Natural killer cell (primary cell): ENCODE results near the gene GLYATL1B. TPM values are rescaled to one million over a fixed set of nuclear protein-coding genes. Genes with fewer than 3 reads are reported as not detected.

ENCODE experiments used
- ATAC-seq, 3 donors: fragments of 150-1000 bp in 2 of 3; fragments of 200-7000 bp in 1 of 3; cut with Tn5 transposase; 1 replicate in 1 of 3; 2 replicates in 2 of 3; pipeline ENCODE4 v1.10.0; 2021; ENCODE audit warnings: mild to moderate bottlenecking in 2 of 3, moderate library complexity in 2 of 3
- DNase-seq, 2 donors: peaks; one replicate each; pipeline versions ENCODE4 v3.0.0 to v3.0.0-alpha.2; 2013 to 2021; ENCODE audit warnings: mixed read lengths in 1 of 2
- H3K27ac ChIP-seq: one replicate; pipeline ENCODE4 v1.5.1; 2013; ENCODE audit warnings: mild to moderate bottlenecking, low read length
- H3K27me3 ChIP-seq: one replicate; pipeline ENCODE4 v1.6.1; 2013; ENCODE audit warnings: low read length; ENCODE audit not compliant: control insufficient read depth, insufficient read depth
- H3K36me3 ChIP-seq: one replicate; pipeline ENCODE4 v1.6.1; 2013; ENCODE audit warnings: low read length; ENCODE audit not compliant: control insufficient read depth, insufficient read depth
- H3K4me1 ChIP-seq: one replicate; pipeline ENCODE4 v1.6.1; 2013; ENCODE audit warnings: low read length; ENCODE audit not compliant: control insufficient read depth, insufficient read depth
- H3K4me3 ChIP-seq: one replicate; pipeline ENCODE4 v1.5.1; 2013; ENCODE audit warnings: low read length
- H3K9me3 ChIP-seq: one replicate; pipeline ENCODE4 v1.6.1; 2013; ENCODE audit warnings: low read length; ENCODE audit not compliant: control insufficient read depth, insufficient read depth
- H3K27ac Mint-ChIP-seq, 2 donors: one replicate each; pipeline ENCODE4 v1.8.0; 2022; ENCODE audit warnings: mild to moderate bottlenecking in 2 of 2, mixed read lengths in 2 of 2, moderate library complexity in 1 of 2
- H3K27me3 Mint-ChIP-seq, 2 donors: one replicate each; pipeline ENCODE4 v1.8.0; 2022; ENCODE audit warnings: low read depth in 2 of 2, mixed read lengths in 2 of 2
- H3K36me3 Mint-ChIP-seq: one replicate; pipeline ENCODE4 v1.8.0; 2022; ENCODE audit warnings: mixed read lengths
- H3K4me1 Mint-ChIP-seq, 2 donors: one replicate each; pipeline ENCODE4 v1.8.0; 2022; ENCODE audit warnings: mixed read lengths in 2 of 2
- H3K4me3 Mint-ChIP-seq: one replicate; pipeline ENCODE4 v1.8.0; 2022; ENCODE audit warnings: mild to moderate bottlenecking, moderate library complexity, mixed read lengths
- H3K9me3 Mint-ChIP-seq, 2 donors: one replicate each; pipeline ENCODE4 v1.8.0; 2022; ENCODE audit warnings: mixed read lengths in 2 of 2
- WGBS: methylation state at CpG from one replicate; pipeline ENCODE4 v1.1.7; 2013; ENCODE audit warnings: missing lambda C conversion rate; ENCODE audit not compliant: insufficient coverage; 5-methylcytosine and 5-hydroxymethylcytosine counted together
- intact Hi-C: fragments of 100-400 bp; cut with micrococcal nuclease; formaldehyde crosslinking; loops from one replicate; pipeline ENCODE4 v1.14.2; 2022
- total RNA-seq, 4 donors: library from RNA; stranded (reverse); fragments of 120-200 nt in 1 of 4; gene quantifications; one replicate each; pipeline versions ENCODE4 v1.2.3 to v1.2.4, GENCODE V29; 2013 to 2022
- TF ChIP-seq, protein P1 (sequence below): fragments of 200-600 bp; IDR thresholded peaks from one replicate; pipeline ENCODE4 v1.8.0; 2022; ENCODE audit warnings: antibody characterized with exemption

Gene GLYATL1B
- total RNA-seq, 3 donors from 2014 or later (not counting 1 experiment from before 2014, with no cell fraction given) = not detected

GRCh38 chr11:59114344-59114743, 28.2 kb downstream of the GLYATL1B start:
- no peak overlapping the region for H3K27ac Mint-ChIP-seq

GRCh38 chr11:59115553-59115952, 29.4 kb downstream of the GLYATL1B start:
- DNase-seq (no peak), ATAC-seq (no peak)
- no peak overlapping the region for H3K27ac ChIP-seq
- H3K36me3 ChIP-seq = no peaks in the 10 kb centered on the region
- Mint-ChIP-seq H3K36me3 (no peaks in the 10 kb centered on the region), H3K4me1 (no peaks in the 10 kb centered on the region), H3K9me3 (peaks cover 0 to 2% of the 10 kb centered on the region in 2 donors), H3K27ac (no peak overlapping the region), H3K27me3 (no peaks in the 10 kb centered on the region), H3K4me3 (no peak overlapping the region)
- TF ChIP-seq, protein P1, sequence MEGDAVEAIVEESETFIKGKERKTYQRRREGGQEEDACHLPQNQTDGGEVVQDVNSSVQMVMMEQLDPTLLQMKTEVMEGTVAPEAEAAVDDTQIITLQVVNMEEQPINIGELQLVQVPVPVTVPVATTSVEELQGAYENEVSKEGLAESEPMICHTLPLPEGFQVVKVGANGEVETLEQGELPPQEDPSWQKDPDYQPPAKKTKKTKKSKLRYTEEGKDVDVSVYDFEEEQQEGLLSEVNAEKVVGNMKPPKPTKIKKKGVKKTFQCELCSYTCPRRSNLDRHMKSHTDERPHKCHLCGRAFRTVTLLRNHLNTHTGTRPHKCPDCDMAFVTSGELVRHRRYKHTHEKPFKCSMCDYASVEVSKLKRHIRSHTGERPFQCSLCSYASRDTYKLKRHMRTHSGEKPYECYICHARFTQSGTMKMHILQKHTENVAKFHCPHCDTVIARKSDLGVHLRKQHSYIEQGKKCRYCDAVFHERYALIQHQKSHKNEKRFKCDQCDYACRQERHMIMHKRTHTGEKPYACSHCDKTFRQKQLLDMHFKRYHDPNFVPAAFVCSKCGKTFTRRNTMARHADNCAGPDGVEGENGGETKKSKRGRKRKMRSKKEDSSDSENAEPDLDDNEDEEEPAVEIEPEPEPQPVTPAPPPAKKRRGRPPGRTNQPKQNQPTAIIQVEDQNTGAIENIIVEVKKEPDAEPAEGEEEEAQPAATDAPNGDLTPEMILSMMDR = no peak
- intact Hi-C loops = no loop called here
- WGBS = 100% methylated on average over 1 of the region's 1 CpG
- H3K27me3 ChIP-seq = no peaks in the 10 kb centered on the region
- H3K9me3 ChIP-seq = peaks cover 12% of the 10 kb centered on the region
- H3K4me1 ChIP-seq = no peaks in the 10 kb centered on the region
- H3K4me3 ChIP-seq = no peak overlapping the region

More at GRCh38 chr11:59114344-59114743, 28.2 kb downstream of the GLYATL1B start:
- TF ChIP-seq, protein P1 = no peak
- no peaks in the 10 kb centered on the region for H3K27me3 Mint-ChIP-seq
- H3K4me1 ChIP-seq = no peaks in the 10 kb centered on the region
- no peaks in the 10 kb centered on the region for H3K4me1 Mint-ChIP-seq
- H3K9me3 Mint-ChIP-seq = peaks cover 0 to 2% of the 10 kb centered on the region in 2 donors
- H3K4me3 ChIP-seq = no peak overlapping the region
- 96% methylated on average over 3 of the region's 3 CpGs for WGBS
- DNase-seq (no peak), ATAC-seq (no peak)
- H3K27ac ChIP-seq = no peak overlapping the region
- peaks cover 12% of the 10 kb centered on the region for H3K9me3 ChIP-seq
- H3K36me3 Mint-ChIP-seq = no peaks in the 10 kb centered on the region
- H3K36me3 ChIP-seq = no peaks in the 10 kb centered on the region
- H3K4me3 Mint-ChIP-seq = no peak overlapping the region
- intact Hi-C loops = no loop called here
- H3K27me3 ChIP-seq = no peaks in the 10 kb centered on the region

DNA sequence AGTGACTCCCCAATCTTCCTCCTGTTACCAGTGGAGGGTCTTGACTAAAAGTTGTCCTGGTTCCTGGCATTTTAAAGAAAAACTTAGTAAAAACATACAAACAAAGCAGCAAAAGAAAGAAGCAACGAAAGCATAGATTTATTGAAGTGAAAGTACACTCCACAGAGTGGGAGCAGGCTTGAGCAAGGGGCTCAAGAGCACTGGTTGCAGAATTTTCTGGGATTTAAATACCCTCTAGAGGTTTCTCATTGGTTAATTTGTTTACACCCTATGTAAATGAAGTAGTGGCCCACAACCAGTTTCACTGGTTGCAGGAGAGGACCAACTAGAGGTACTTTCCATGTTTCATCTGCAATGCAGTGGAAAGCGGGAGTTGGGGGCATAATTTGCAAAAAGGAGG, 31.7 kb downstream of the GLYATL1B start:
- Mint-ChIP-seq H3K27ac (no peak overlapping the region), H3K4me1 (no peaks in the 10 kb centered on the region), H3K4me3 (no peak overlapping the region), H3K9me3 (peaks cover 0 to 2% of the 10 kb centered on the region in 2 donors), H3K27me3 (no peaks in the 10 kb centered on the region), H3K36me3 (no peaks in the 10 kb centered on the region)
- WGBS = 96% methylated on average over 2 of the region's 2 CpGs
- no peaks in the 10 kb centered on the region for H3K4me1 ChIP-seq
- peaks cover 12% of the 10 kb centered on the region for H3K9me3 ChIP-seq
- TF ChIP-seq, protein P1 = no peak
- H3K27ac ChIP-seq = no peak overlapping the region
- no peak for ATAC-seq
- H3K4me3 ChIP-seq = no peak overlapping the region
- DNase-seq = no peak
- intact Hi-C loops = no loop called here
- no peaks in the 10 kb centered on the region for H3K27me3 ChIP-seq
- H3K36me3 ChIP-seq = no peaks in the 10 kb centered on the region

DNA sequence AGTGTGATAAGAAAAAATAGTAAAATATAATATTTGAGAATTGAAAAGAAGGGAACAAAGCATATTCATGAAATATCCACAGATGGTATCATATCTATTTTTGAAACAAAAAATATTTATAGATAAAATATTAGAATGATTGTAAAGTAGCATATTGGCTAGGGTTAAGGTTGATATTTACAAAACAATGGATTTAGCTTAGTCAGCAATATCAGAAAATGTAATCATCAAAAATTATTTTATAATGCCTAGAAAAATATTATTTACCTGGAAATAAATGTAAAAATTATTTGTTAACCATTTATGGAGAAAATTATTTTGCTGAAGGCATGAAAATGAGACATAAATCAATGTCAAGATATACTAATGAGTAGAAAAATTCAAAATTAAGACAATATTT, 33.7 kb downstream of the GLYATL1B start:
- H3K36me3 Mint-ChIP-seq = no peaks in the 10 kb centered on the region
- H3K4me1 Mint-ChIP-seq = no peaks in the 10 kb centered on the region

More for the DNA sequence above, 33.7 kb downstream of the GLYATL1B start:
- H3K4me3 ChIP-seq = no peak overlapping the region
- ATAC-seq (no peak), DNase-seq (no peak)
- H3K27me3 Mint-ChIP-seq = no peaks in the 10 kb centered on the region
- H3K9me3 Mint-ChIP-seq = peaks cover 0 to 2% of the 10 kb centered on the region in 2 donors
- H3K36me3 ChIP-seq = no peaks in the 10 kb centered on the region
- H3K9me3 ChIP-seq = peaks cover 12% of the 10 kb centered on the region
- no peak overlapping the region for H3K27ac ChIP-seq
- TF ChIP-seq, protein P1 = no peak
- no peak overlapping the region for H3K27ac Mint-ChIP-seq
- H3K4me3 Mint-ChIP-seq = no peak overlapping the region
- no peaks in the 10 kb centered on the region for H3K27me3 ChIP-seq
- H3K4me1 ChIP-seq = no peaks in the 10 kb centered on the region
- intact Hi-C loops = no loop called here
